Neuronal stem cell (in vitro differentiated cells): ENCODE measurements around the gene SLC15A4.
A peak's percentile ranks its signal among the peaks of the same experiment; 100 is the strongest.

Experiments used
- DNase-seq: peaks from one replicate; pipeline ENCODE4 v3.0.0-alpha.2; 2013; ENCODE audit warnings: low spot score
- H2AFZ ChIP-seq: one replicate; pipeline ENCODE4 v1.6.1; 2013; ENCODE audit warnings: mild to moderate bottlenecking, low read length, inconsistent platforms
- H2AK5ac ChIP-seq: 2 replicates; pipeline ENCODE4 v1.6.1; 2013; ENCODE audit warnings: low read depth, mild to moderate bottlenecking, inconsistent platforms, low read length, moderate library complexity, mixed read lengths
- H2BK120ac ChIP-seq: 2 replicates; pipeline ENCODE4 v1.6.1; 2013; ENCODE audit warnings: low read depth, mild to moderate bottlenecking, inconsistent platforms, low read length, moderate library complexity, mixed read lengths
- H2BK12ac ChIP-seq: one replicate; pipeline ENCODE4 v1.6.1; 2013; ENCODE audit warnings: low read length, inconsistent platforms
- H2BK15ac ChIP-seq: 2 replicates; pipeline ENCODE4 v1.6.1; 2013; ENCODE audit warnings: mild to moderate bottlenecking, low read length, inconsistent platforms, mixed read lengths
- H2BK5ac ChIP-seq: one replicate; pipeline ENCODE4 v1.6.1; 2013; ENCODE audit warnings: inconsistent platforms, mild to moderate bottlenecking, low read length, moderate library complexity
- H3K14ac ChIP-seq: one replicate; pipeline ENCODE4 v1.6.1; 2013; ENCODE audit warnings: low read length, inconsistent platforms
- H3K18ac ChIP-seq: 2 replicates; pipeline ENCODE4 v1.6.1; 2013; ENCODE audit warnings: low read length, inconsistent platforms
- H3K23ac ChIP-seq: 2 replicates; pipeline ENCODE4 v1.6.1; 2013; ENCODE audit warnings: low read depth, mild to moderate bottlenecking, mixed read lengths, low read length, inconsistent platforms; ENCODE audit not compliant: poor library complexity
- H3K27ac ChIP-seq: replicated peaks from 3 replicates; pipeline ENCODE4 v1.5.1; 2013; ENCODE audit warnings: low read length, inconsistent platforms
- H3K27me3 ChIP-seq, 3 experiments: 2 replicates each; pipeline ENCODE4 v1.6.1; 2013; ENCODE audit warnings: low read length in 3 of 3, mild to moderate bottlenecking in 2 of 3, inconsistent platforms in 1 of 3, low read depth in 1 of 3, mixed read lengths in 1 of 3, moderate library complexity in 1 of 3; ENCODE audit not compliant: control insufficient read depth in 3 of 3, insufficient read depth in 3 of 3
- H3K36me3 ChIP-seq, 2 donors: replicated peaks in 1 of 2; 2 replicates each; pipeline ENCODE4 v1.6.1; 2013; ENCODE audit warnings: low read length in 2 of 2; ENCODE audit not compliant: control insufficient read depth in 2 of 2, insufficient read depth in 2 of 2
- H3K4ac ChIP-seq: 2 replicates; pipeline ENCODE4 v1.6.1; 2013; ENCODE audit warnings: inconsistent platforms, mild to moderate bottlenecking, low read length, moderate library complexity
- H3K4me1 ChIP-seq, 2 donors: 1 replicate in 1 of 2; 2 replicates in 1 of 2; pipeline ENCODE4 v1.6.1; 2013; ENCODE audit warnings: low read length in 2 of 2, low read depth in 1 of 2; ENCODE audit not compliant: control insufficient read depth in 2 of 2, insufficient read depth in 1 of 2
- H3K4me2 ChIP-seq: one replicate; pipeline ENCODE4 v1.6.1; 2013; ENCODE audit warnings: mild to moderate bottlenecking, low read length, inconsistent platforms; ENCODE audit not compliant: insufficient read depth, poor library complexity, severe bottlenecking
- H3K4me3 ChIP-seq, 2 donors: 2 replicates each; pipeline ENCODE4 v1.5.1; 2013; ENCODE audit warnings: low read length in 2 of 2, mild to moderate bottlenecking in 2 of 2, inconsistent platforms in 1 of 2, moderate library complexity in 1 of 2
- H3K79me1 ChIP-seq: one replicate; pipeline ENCODE4 v1.6.1; 2013; ENCODE audit warnings: low read depth, mild to moderate bottlenecking, inconsistent platforms, low read length, moderate library complexity
- H3K9ac ChIP-seq: one replicate; pipeline ENCODE4 v1.6.1; 2013; ENCODE audit warnings: mild to moderate bottlenecking, low read depth, low read length, inconsistent platforms; ENCODE audit not compliant: poor library complexity
- H3K9me3 ChIP-seq, 2 donors: replicated peaks in 1 of 2; 2 replicates each; pipeline versions ENCODE3 to v1.6.1; 2013; ENCODE audit warnings: low read length in 2 of 2, mild to moderate bottlenecking in 2 of 2, inconsistent platforms in 1 of 2, low read depth in 1 of 2, mixed read lengths in 1 of 2, moderate library complexity in 1 of 2; ENCODE audit not compliant: control insufficient read depth in 2 of 2, insufficient read depth in 1 of 2
- H4K8ac ChIP-seq: one replicate; pipeline ENCODE4 v1.6.1; 2013; ENCODE audit warnings: low read depth, mild to moderate bottlenecking, inconsistent platforms, low read length, moderate library complexity
- H4K91ac ChIP-seq: one replicate; pipeline ENCODE4 v1.6.1; 2013; ENCODE audit warnings: low read length, low read depth, mild to moderate bottlenecking, inconsistent platforms; ENCODE audit not compliant: poor library complexity
- WGBS, 2 donors: extraction: QIAGEN DNeasy Blood & Tissue Kit; methylation state at CpG; one replicate each; pipeline ENCODE4 v1.1.7; 2013; ENCODE audit warnings: missing lambda C conversion rate in 2 of 2, mixed read lengths in 1 of 2; ENCODE audit not compliant: insufficient read length in 2 of 2, insufficient replicate concordance in 1 of 2; ENCODE audit errors: extremely low coverage in 2 of 2; 5-methylcytosine and 5-hydroxymethylcytosine counted together

The SLC15A4 gene

GRCh38 chr12:128755566-128755965 lies 68.2 kb downstream of the SLC15A4 start:
- Histone ChIP-seq H4K8ac (no peak overlapping the region), H3K27me3 (no peaks in the 10 kb centered on the region), H3K9me3 (peaks cover 0 to 2% of the 10 kb centered on the region in 2 donors), H3K79me1 (no peaks in the 10 kb centered on the region), H3K4me1 (peaks cover 0 to 5% of the 10 kb centered on the region in 2 donors), H3K4me2 (no peak overlapping the region), H3K4me3 (no peak overlapping the region), H3K18ac (no peak overlapping the region), H3K9ac (no peak overlapping the region), H2BK12ac (no peak overlapping the region), H3K4ac (no peak overlapping the region), H3K14ac (no peak overlapping the region), H2BK15ac (no peak overlapping the region), H2BK120ac (no peak overlapping the region), H3K23ac (no peak overlapping the region), H2BK5ac (no peak overlapping the region), H4K91ac (no peak overlapping the region), H3K36me3 (no peaks in the 10 kb centered on the region), H2AFZ (no peak overlapping the region), H2AK5ac (no peak overlapping the region), H3K27ac (no peak overlapping the region)
- WGBS, 2 donors, result no CpG with 5 or more reads among the region's 4 CpGs
- DNase-seq, result no peak

GRCh38 chr12:128754275-128754674 lies 69.5 kb downstream of the SLC15A4 start:
- no CpG with 5 or more reads among the region's 3 CpGs for WGBS, 2 donors
- Histone ChIP-seq H2AFZ (no peak overlapping the region), H3K14ac (no peak overlapping the region), H3K27ac (no peak overlapping the region), H2BK120ac (no peak overlapping the region), H3K4me2 (no peak overlapping the region), H2BK5ac (no peak overlapping the region), H3K4ac (no peak overlapping the region), H2AK5ac (no peak overlapping the region), H3K18ac (no peak overlapping the region), H3K36me3 (no peaks in the 10 kb centered on the region), H2BK12ac (no peak overlapping the region), H3K9me3 (peaks cover 0 to 2% of the 10 kb centered on the region in 2 donors), H4K8ac (no peak overlapping the region), H3K9ac (no peak overlapping the region), H3K23ac (no peak overlapping the region), H4K91ac (no peak overlapping the region), H2BK15ac (peak overlapping the region; percentile 30), H3K4me1 (peaks cover 0 to 5% of the 10 kb centered on the region in 2 donors), H3K27me3 (no peaks in the 10 kb centered on the region), H3K79me1 (no peaks in the 10 kb centered on the region), H3K4me3 (no peak overlapping the region)
- no peak for DNase-seq

- H2AFZ ChIP-seq, result peak overlapping the region; percentile 65
- no peak overlapping the region for H2BK5ac ChIP-seq
- H3K27ac ChIP-seq, result no peak overlapping the region
- no peak overlapping the region for H4K91ac ChIP-seq
- H3K4me3 ChIP-seq, result no peak overlapping the region
- H3K79me1 ChIP-seq, result no peaks in the 10 kb centered on the region
- no peak overlapping the region for H3K18ac ChIP-seq
- H3K9ac ChIP-seq, result no peak overlapping the region
- H3K36me3 ChIP-seq, result no peaks in the 10 kb centered on the region
- H3K9me3 ChIP-seq, result peaks cover 0 to 2% of the 10 kb centered on the region in 2 donors
- H3K4ac ChIP-seq, result no peak overlapping the region
- H2BK120ac ChIP-seq, result no peak overlapping the region
- no peak overlapping the region for H4K8ac ChIP-seq
- no peak for DNase-seq
- no peak overlapping the region for H3K23ac ChIP-seq
- H2AK5ac ChIP-seq, result no peak overlapping the region
- WGBS, 2 donors, result no CpG with 5 or more reads among the region's 4 CpGs
- no peak overlapping the region for H2BK12ac ChIP-seq
- H3K4me2 ChIP-seq, result no peak overlapping the region
- peaks cover 0 to 5% of the 10 kb centered on the region in 2 donors for H3K4me1 ChIP-seq
- no peak overlapping the region for H3K14ac ChIP-seq
- no peak overlapping the region for H2BK15ac ChIP-seq
- H3K27me3 ChIP-seq, result no peaks in the 10 kb centered on the region
These were observed 70.3 kb downstream of the SLC15A4 start for GRCh38 chr12:128753438-128753837.

- H3K9ac ChIP-seq, result no peak overlapping the region
- H2AK5ac ChIP-seq, result no peak overlapping the region
- no peak overlapping the region for H2AFZ ChIP-seq
- no peaks in the 10 kb centered on the region for H3K79me1 ChIP-seq
- no CpG with 5 or more reads among the region's 5 CpGs for WGBS, 2 donors
- H3K14ac ChIP-seq, result no peak overlapping the region
- H3K27me3 ChIP-seq, result peaks cover 0 to 3% (median 0%) of the 10 kb centered on the region in 3 experiments
- no peak overlapping the region for H2BK15ac ChIP-seq
- no peak overlapping the region for H4K91ac ChIP-seq
- no peak overlapping the region for H3K4ac ChIP-seq
- H3K23ac ChIP-seq, result no peak overlapping the region
- no peak overlapping the region for H3K4me2 ChIP-seq
- H2BK12ac ChIP-seq, result no peak overlapping the region
- no peak overlapping the region for H2BK120ac ChIP-seq
- H3K9me3 ChIP-seq, result peaks cover 0 to 2% of the 10 kb centered on the region in 2 donors
- no peak overlapping the region for H4K8ac ChIP-seq
- H3K36me3 ChIP-seq, result no peaks in the 10 kb centered on the region
- H2BK5ac ChIP-seq, result no peak overlapping the region
- no peak overlapping the region for H3K4me3 ChIP-seq
- no peak for DNase-seq
- peaks cover 0 to 2% of the 10 kb centered on the region in 2 donors for H3K4me1 ChIP-seq
- no peak overlapping the region for H3K27ac ChIP-seq
- H3K18ac ChIP-seq, result no peak overlapping the region
These were observed 71.4 kb downstream of the SLC15A4 start for GRCh38 chr12:128752386-128752785.
